Measurements from ENCODE around the gene MPIG6B.
A peak's percentile ranks its signal among the peaks of the same experiment; 100 is the strongest.

MPIG6B gene

DNA sequence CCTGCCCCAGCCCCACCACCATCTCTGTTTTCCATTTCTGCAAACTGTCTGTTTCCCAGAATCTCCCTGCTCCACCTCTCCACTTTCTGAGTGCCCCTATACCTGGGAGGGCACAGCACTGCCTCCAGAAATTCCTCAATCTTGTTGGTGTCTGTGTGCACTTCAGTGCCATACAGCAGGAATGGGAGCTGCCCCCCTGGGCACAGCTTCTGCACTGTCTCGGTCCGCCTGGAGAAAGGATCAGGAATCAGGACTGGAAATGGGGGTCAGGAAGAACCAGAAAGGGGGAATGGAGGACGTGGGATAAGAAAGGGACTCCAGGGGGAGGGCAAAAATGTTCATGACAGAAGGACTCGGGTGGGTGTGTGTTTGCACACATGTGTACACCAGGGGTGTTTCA is 10.6 kb downstream of the MPIG6B start:
- peak overlapping the region in 18 of 21 experiments; percentile 83 to 100 (median 96) for H3K27ac ChIP-seq
- H3K4me3 ChIP-seq, result peak overlapping the region in 2 of 7 experiments; percentile 55 to 80

- H3K27ac ChIP-seq, result peak overlapping the region in 20 of 21 experiments; percentile 81 to 100 (median 95)
- H3K4me3 ChIP-seq, result peak overlapping the region; percentile 48 to 85 (median 71)
Observed at GRCh38 chr6:31734247-31734820, 11.2 kb downstream of the MPIG6B start.

GRCh38 chr6:31734821-31735406 is 11.7 kb downstream of the MPIG6B start:
- H3K4me3 ChIP-seq, result peak overlapping the region; percentile 48 to 85 (median 71)
- peak overlapping the region; percentile 68 to 100 (median 95) for H3K27ac ChIP-seq

DNA sequence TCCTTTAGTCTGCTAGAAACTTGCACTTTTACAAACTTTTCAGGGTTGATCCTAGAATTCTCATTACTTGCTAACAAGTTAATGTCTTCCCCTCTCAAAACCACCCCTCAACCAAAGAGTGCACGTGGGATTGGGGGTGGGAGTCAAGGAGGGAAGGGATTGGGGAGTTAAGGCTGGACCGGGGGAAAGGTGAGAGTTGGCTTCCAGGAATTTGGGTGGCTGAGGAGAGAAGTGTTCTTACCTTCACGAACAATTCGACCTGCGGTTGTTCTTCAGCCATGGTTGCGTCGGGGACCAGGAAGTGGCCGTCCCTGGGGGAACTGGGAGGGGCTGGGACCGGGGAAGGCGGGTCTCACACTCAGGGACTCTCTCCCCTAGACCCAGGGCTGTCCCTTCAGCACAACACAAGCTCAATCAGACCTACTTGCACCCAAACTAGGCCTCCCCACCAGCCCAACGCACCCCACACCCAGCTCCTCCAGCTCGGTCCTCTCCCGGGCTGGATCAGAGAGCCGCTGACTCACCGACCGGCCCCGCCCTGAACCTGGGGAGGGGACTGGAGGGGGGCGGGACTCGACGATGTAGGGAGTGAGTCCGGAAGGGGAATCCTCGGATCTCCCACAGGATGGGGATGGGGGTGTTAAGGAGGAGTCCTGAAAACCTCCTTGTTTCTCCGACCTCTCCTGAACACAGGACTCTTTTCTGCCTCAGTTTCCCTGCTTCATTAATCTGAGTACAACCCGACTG is 13.0 kb downstream of the MPIG6B start, which contains the start of gene CLIC1:
Gene CLIC1 (minus strand): TSS at position 510 of the 747 bp plus-strand sequence. CDS start 230 bp downstream, at position 280.
- Histone ChIP-seq H3K27ac (peak within 1 kb of the TSS; percentile 68 to 100 (median 95)), H3K4me3 (peak within 1 kb of the TSS; percentile 48 to 85 (median 71))

- Histone ChIP-seq H3K4me3 (peak overlapping the region; percentile 48 to 85 (median 71)), H3K27ac (peak overlapping the region; percentile 68 to 100 (median 95))
Observed at GRCh38 chr6:31736768-31737314, 13.7 kb downstream of the MPIG6B start.

DNA sequence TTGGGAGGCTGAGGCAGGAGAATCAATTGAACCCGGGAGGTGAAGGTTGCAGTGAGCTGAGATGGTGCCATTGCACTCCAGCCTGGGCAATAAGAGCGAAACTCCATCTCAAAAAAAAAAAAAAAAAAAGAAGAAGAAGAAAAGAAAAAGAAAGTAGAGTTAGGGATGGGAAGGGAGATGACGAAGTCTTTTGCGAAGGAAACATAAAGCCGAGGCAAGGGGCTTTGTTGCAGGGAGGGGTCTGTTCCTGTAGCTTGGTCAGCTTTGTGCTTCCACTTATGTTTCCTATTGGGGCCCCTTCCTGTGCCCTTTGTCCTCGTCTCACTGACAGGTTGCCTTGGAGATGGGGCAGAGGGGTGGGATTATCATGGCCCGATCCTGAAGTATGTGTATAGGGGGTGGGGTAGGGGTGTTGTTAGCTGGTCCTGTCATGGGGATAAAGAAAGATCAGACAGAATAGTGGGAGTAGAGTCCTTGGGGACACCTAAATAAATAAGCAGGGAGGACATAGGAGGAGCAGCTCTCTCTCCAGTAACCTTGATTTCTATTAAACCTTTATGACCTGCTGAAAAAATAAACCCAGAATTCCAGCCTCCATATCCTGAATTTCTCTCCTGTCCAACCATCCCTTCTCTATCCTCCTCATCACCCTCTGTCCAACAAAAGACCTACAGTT is 14.3 kb downstream of the MPIG6B start:
- H3K4me3 ChIP-seq, result peak overlapping the region in 3 of 7 experiments; percentile 3 to 80 (median 12)

DNA sequence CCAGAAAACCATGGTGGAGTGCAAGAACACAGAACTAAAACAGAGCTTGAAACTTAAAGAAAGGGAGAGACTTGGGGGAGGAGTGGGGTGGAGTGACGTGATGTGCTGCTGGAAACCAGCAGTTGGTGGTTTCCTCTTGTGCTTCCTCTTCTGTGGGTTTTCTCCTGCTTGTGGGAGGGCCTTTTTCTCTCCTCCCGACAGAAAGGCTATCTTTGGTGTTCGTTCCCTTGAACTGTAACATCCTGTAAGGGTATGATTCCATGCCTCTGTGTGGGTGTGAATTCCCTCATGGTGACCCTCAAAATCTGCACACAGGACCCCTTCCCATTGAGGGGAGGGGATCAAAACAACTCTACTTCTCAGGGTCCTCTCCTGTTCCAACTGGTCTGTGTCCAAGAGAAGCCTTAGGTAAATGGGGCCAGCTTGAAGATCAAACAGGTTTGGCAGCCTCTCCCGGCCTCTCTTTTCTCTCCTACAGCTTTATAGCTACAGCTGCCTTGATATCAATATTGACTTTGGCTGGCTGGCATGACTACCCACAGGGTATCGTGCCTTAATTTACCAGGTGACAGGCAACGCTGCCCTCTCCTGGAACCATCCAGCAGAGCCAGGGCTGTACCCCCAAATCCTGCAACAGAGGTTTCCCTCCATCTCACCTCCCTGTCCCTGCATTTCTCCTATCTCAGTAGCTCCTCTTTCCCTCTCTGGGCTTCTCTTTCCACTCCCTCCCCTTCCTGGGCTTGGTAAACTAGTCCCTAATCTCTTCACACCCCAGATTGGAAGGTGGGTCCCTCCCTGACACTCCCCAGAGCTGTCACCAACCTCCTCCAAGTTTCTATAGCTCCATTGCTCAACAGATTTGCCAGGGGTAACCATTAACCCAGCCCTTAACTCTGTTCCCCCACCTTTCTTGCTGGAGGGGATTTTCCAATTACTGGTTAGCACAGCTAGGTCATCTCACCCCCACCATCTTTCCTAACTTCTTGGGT is 15.1 kb downstream of the MPIG6B start:
- peak overlapping the region in 1 of 7 experiments; percentile 12 for H3K4me3 ChIP-seq
- peak overlapping the region in 20 of 21 experiments; percentile 81 to 100 (median 95) for H3K27ac ChIP-seq

More for the DNA sequence above, 14.3 kb downstream of the MPIG6B start:
- peak overlapping the region in 20 of 21 experiments; percentile 81 to 100 (median 95) for H3K27ac ChIP-seq

DNA sequence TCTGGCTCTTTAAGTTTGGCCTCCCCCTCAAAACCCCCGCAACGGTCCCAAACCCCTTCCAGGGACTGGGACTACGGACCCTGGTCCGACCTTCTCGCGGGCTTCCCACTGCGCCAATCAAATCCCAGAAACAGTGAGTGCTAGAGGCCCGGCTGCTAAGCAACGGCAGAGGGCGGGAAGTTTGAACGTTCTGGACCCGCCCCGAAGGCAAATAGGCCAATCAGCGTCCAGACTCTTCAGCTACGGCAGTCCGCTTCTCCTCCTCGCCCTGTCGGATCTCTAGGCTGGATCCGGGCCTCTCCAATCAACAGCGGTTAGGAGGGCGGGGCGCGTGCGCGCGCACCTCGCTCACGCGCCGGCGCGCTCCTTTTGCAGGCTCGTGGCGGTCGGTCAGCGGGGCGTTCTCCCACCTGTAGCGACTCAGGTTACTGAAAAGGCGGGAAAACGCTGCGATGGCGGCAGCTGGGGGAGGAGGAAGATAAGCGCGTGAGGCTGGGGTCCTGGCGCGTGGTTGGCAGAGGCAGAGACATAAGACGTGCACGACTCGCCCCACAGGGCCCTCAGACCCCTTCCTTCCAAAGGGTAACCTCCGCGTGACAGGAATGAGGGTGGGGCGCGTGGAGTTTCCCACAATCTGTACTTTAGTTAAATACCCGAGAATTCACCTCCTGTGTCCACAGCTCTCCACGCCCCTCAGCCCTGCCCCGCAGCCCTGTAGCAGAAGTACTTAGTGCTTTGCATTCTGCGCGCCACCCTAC is 16.6 kb downstream of the MPIG6B start, which contains the start of gene MSH5:
Gene MSH5 (plus strand): TSS at position 367 of the 758 bp plus-strand sequence. CDS start 462 bp downstream, outside the sequence.
- Histone ChIP-seq H3K4me3 (peak within 1 kb of the TSS; percentile 57 to 80 (median 70)), H3K27ac (peak within 1 kb of the TSS; percentile 19 to 100 (median 95))

DNA sequence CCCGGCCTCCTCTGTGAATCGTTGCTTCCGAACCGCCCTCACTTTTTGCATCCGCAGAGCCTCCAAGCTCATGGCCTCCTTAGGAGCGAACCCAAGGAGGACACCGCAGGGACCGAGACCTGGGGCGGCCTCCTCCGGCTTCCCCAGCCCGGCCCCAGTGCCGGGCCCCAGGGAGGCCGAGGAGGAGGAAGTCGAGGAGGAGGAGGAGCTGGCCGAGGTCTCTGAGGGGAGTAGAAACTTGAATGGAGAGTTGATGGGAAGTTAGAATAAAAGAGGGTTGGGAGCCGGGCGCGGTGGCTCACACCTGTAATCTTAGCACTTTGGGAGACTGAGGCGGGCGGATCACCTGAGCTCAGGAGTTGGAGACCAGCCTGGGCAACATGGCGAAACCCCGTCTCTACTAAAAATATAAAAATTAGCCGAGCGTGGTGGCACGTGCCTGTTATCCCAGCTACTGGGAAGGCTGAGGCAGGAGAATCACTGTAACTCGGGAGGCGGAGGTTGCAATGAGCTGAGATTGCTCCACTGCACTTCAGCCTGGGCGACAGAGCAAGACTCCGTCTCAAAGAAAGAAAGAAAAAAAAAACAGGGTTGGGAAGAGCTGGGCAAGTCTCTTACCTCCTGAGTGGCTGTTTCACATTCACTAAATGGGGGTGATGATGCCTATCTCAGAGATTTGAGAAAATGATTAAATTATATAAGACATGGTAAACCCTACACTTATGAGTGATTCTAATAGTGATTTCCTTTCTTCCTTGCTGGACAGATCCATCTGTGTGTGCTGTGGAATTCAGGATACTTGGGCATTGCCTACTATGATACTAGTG is 17.4 kb downstream of the MPIG6B start:
- Histone ChIP-seq H3K27ac (peak overlapping the region; percentile 19 to 96 (median 77)), H3K4me3 (peak overlapping the region; percentile 57 to 80 (median 70))

DNA sequence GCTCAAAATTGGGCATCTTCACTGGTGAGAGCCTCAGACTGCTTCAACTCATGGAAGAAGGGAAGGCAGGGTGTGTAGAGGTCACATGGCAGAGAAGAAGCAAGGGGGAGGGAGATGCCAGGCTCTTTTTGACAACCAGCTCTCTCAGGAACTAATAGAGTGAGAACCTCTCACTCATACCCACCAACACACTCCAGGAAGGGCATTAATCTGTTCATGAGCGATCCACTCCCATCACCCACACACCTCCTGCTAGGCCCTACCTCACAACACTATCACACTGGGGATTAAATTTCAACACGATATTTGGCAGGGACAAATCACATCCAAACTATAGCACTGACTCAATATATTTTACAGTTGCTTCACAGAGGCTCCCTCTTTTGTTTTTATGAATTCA is 18.6 kb downstream of the MPIG6B start:
- Histone ChIP-seq H3K4me3 (no peak overlapping the region), H3K27ac (peak overlapping the region in 1 of 21 experiments; percentile 3)

DNA sequence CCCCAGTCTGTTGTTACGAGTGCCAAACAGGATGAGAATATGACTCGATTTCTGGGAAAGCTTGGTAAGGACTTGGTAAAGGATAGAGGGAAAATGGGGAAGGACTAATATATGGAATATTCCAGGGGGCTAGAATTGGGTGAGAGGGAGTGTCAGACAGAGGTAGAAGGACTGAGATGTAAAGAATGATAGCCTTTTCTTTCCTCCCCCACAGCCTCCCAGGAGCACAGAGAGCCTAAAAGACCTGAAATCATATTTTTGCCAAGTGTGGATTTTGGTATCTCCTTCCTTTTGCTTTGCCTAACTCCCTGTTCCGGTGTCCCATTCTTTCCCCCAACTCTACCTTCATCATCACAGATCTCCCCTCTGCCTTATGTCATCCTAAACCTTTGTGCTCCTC is 19.7 kb downstream of the MPIG6B start:
- Histone ChIP-seq H3K4me3 (no peak overlapping the region), H3K27ac (no peak overlapping the region)

GRCh38 chr6:31744422-31744821 is 21.2 kb downstream of the MPIG6B start:
- Histone ChIP-seq H3K4me3 (no peak overlapping the region), H3K27ac (no peak overlapping the region)

DNA sequence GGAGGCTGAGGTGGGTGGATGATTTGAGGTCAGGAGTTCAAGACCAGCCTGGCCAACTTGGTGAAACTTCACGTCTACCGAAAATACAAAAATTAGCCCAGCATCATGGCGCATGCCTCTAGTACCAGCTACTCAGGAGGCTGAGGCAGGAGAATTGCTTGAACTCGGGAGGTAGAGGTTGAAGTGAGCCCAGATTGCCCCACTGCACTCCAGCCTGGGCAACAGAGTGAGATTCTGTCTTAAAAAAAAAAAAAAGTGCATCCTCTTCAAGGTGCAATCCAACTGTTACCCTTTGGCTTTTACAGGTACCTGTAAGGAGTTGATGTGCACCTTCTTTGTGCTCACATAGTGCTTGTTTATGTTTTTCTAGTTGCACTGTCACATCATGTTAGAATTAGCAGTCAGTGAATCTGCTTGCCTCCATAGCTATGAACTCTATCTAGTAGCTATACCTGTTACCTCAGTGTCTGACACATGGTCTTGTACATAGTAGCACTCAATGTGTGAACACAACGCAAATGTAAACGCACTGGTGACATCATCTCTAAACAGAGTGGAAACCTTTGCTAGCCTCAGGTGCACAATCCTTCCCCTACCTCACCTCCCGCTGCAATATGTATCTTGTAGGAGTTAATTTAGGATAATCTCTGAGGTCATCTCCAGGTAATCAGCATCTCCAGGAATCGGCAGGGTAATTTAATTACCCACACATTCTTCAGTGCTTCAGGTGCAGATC is 26.3 kb downstream of the MPIG6B start:
- H3K4me3 ChIP-seq, result no peak overlapping the region
- H3K27ac ChIP-seq, result no peak overlapping the region

- H3K27ac ChIP-seq, result no peak overlapping the region
- no peak overlapping the region for H3K4me3 ChIP-seq
Observed at GRCh38 chr6:31750411-31751022, 27.3 kb downstream of the MPIG6B start.

- Histone ChIP-seq H3K4me3 (no peak overlapping the region), H3K27ac (no peak overlapping the region)
Observed at GRCh38 chr6:31752739-31753319, 29.7 kb downstream of the MPIG6B start.
